Peyer's patch (tissue), 4 donors: ENCODE results near the gene KCNIP4.

ENCODE experiments used
- CTCF ChIP-seq, 6 experiments: fragments of 450-650 bp in 4 of 6; fragments of 200-600 bp in 2 of 6; sonication (generic) in 1 of 6; IDR thresholded peaks; one replicate each; pipeline ENCODE4 v1.5.1; 2017 to 2019; ENCODE audit warnings: antibody characterized with exemption in 6 of 6, mild to moderate bottlenecking in 3 of 6, moderate library complexity in 1 of 6
- POLR2A ChIP-seq, 2 donors: fragments of 450-650 bp; IDR thresholded peaks; one replicate each; pipeline ENCODE4 v1.5.1; 2017; ENCODE audit warnings: antibody characterized with exemption in 2 of 2, mild to moderate bottlenecking in 2 of 2, moderate library complexity in 2 of 2

GRCh38 chr4:21625447-21625846 lies 323.1 kb downstream of the KCNIP4 start:
- no peak for TF ChIP-seq CTCF (IDR thresholded peaks at IDR 0.05)
- TF ChIP-seq POLR2A (IDR thresholded peaks at IDR 0.05), result no peak
